ENCODE measurements around the gene ANKRD34C.

The ANKRD34C gene

DNA sequence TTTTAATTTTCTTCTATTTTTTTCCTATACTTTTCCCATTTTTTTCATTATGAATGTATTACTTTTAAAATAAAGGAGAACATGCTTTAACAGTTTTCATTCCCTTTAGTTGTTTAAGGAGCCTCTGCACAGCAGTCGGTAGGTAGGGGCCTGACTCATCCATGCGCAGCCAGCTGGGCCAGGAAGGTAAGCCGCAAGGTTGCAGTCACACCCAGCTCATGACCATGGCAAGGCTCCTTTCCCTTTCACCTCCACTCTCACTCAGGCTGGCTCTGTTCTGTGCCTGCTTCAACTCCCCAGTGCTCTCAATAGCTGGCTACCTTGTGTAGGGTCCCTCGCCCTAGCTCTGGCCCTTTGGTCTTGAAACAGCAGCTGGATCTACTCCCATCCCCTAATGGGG, 17.4 kb upstream of the ANKRD34C start:
- POLR2A ChIA-PET = no interaction called here
- CTCF ChIA-PET = interaction anchor here (0.5 kb wide), 2 partner anchors 59 to 74 kb away, joined by 3 read pairs; no protein-coding TSS in a partner anchor
- H3K36me3 ChIP-seq (ENCODE audit: control insufficient read depth in 2 of 2, insufficient read depth in 1 of 2, low read length in 2 of 2) = no peaks in the 10 kb centered on the region

GRCh38 chr15:79265987-79266579, 16.4 kb upstream of the ANKRD34C start:
- ChIA-PET CTCF (interaction anchor here (0.5 kb wide), 1 partner anchor 60 kb away, joined by 3 read pairs; no protein-coding TSS in a partner anchor), POLR2A (no interaction called here)
- no peaks in the 10 kb centered on the region for H3K9me3 ChIP-seq (ENCODE audit: control insufficient read depth, insufficient read depth, low read depth, low read length)
- H3K4me3 ChIP-seq (ENCODE audit: low read depth, low read length) = no peak overlapping the region
- H3K4me1 ChIP-seq (ENCODE audit: control insufficient read depth, insufficient read depth, low read length) = no peaks in the 10 kb centered on the region
- no peaks in the 10 kb centered on the region for H3K36me3 ChIP-seq (ENCODE audit: control insufficient read depth in 2 of 2, insufficient read depth in 1 of 2, low read length in 2 of 2)
- no peak for TF ChIP-seq PRDM1 (tag by site-specific recombination; IDR thresholded peaks at IDR 0.05)
- no peak overlapping the region for H3K27ac ChIP-seq (ENCODE audit: extremely low read depth, low read depth, low read length)

More for the DNA sequence above, 17.4 kb upstream of the ANKRD34C start:
- Histone ChIP-seq H3K9me3 (ENCODE audit: control insufficient read depth, insufficient read depth, low read depth, low read length) (no peaks in the 10 kb centered on the region), H3K4me3 (ENCODE audit: low read depth, low read length) (no peak overlapping the region), H3K27ac (ENCODE audit: extremely low read depth, low read depth, low read length) (no peak overlapping the region), H3K4me1 (ENCODE audit: control insufficient read depth, insufficient read depth, low read length) (no peaks in the 10 kb centered on the region)
- TF ChIP-seq PRDM1 (tag by site-specific recombination; IDR thresholded peaks at IDR 0.05) (0 out of 2 replicates have a peak, but pooled peaks have one; percentile 13), ZNF501 (tag by site-specific recombination; IDR thresholded peaks at IDR 0.05) (no peak)

GRCh38 chr15:79283252-79284048, 928 bp downstream of the ANKRD34C start:
- Histone ChIP-seq H3K4me3 (ENCODE audit: low read depth, low read length) (no peak overlapping the region), H3K27ac (ENCODE audit: extremely low read depth, low read depth, low read length) (no peak overlapping the region), H3K36me3 (ENCODE audit: control insufficient read depth in 2 of 2, insufficient read depth in 1 of 2, low read length in 2 of 2) (no peaks in the 10 kb centered on the region), H3K9me3 (ENCODE audit: control insufficient read depth, insufficient read depth, low read depth, low read length) (no peaks in the 10 kb centered on the region), H3K4me1 (ENCODE audit: control insufficient read depth, insufficient read depth, low read length) (no peaks in the 10 kb centered on the region)
- POLR2A ChIA-PET = no interaction called here
- CTCF ChIA-PET = interaction anchor here (0.5 to 1.3 kb wide), 4 partner anchors 28 to 981 kb away, joined by 3 read pairs; no protein-coding TSS in a partner anchor
- TF ChIP-seq REST (tag by site-specific recombination; IDR thresholded peaks at IDR 0.05) = peak; percentile 97
- TF ChIP-seq, protein P1, sequence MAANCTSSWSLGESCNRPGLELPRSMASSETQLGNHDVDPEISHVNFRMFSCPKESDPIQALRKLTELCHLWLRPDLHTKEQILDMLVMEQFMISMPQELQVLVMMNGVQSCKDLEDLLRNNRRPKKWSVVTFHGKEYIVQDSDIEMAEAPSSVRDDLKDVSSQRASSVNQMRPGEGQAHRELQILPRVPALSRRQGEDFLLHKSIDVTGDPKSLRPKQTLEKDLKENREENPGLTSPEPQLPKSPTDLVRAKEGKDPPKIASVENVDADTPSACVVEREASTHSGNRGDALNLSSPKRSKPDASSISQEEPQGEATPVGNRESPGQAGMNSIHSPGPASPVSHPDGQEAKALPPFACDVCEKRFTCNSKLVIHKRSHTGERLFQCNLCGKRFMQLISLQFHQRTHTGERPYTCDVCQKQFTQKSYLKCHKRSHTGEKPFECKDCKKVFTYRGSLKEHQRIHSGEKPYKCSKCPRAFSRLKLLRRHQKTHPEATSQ (tag by site-specific recombination; IDR thresholded peaks at IDR 0.05) = no peak
- TF ChIP-seq PRDM6 (tag by site-specific recombination; IDR thresholded peaks at IDR 0.05) = no peak
- no peak for TF ChIP-seq ZNF521 (tag by site-specific recombination; IDR thresholded peaks at IDR 0.05)
- peak; percentile 89 for TF ChIP-seq PBX3 (CRISPR knock-in tag; IDR thresholded peaks at IDR 0.05)
- no peak for TF ChIP-seq SETDB1 (IDR thresholded peaks at IDR 0.05; ENCODE audit: insufficient read length, low read length)
- no peak for TF ChIP-seq ZNF626 (tag by site-specific recombination; IDR thresholded peaks at IDR 0.05)
- no peak for TF ChIP-seq ZNF792 (tag by site-specific recombination; IDR thresholded peaks at IDR 0.05)
- TF ChIP-seq ZNF558 (tag by site-specific recombination; IDR thresholded peaks at IDR 0.05) = no peak
- TF ChIP-seq ZSCAN4 (tag by site-specific recombination; IDR thresholded peaks at IDR 0.05) = no peak
- TF ChIP-seq ZNF248 (tag by site-specific recombination; IDR thresholded peaks at IDR 0.05) = no peak
- no peak for TF ChIP-seq ZNF433 (tag by site-specific recombination; IDR thresholded peaks at IDR 0.05; ENCODE audit: low read depth)
- no peak for TF ChIP-seq ZNF335 (tag by site-specific recombination; conservative IDR thresholded peaks at IDR 0.05)
- no peak for TF ChIP-seq ZFP41 (tag by site-specific recombination; IDR thresholded peaks at IDR 0.05; ENCODE audit: borderline replicate concordance)
- TF ChIP-seq ZNF175 (tag by site-specific recombination; IDR thresholded peaks at IDR 0.05) = no peak
